HG02623 (cell line): Measurements from ENCODE around the gene ZIC5.

ENCODE experiments used
- ATAC-seq: cut with Tn5 transposase; IDR thresholded peaks from one replicate; pipeline ENCODE4 v1.9.1; 2021; ENCODE audit warnings: moderate library complexity; ENCODE audit not compliant: unreplicated experiment

Gene ZIC5

GRCh38 chr13:99941086-99941485, 30.5 kb downstream of the ZIC5 start:
- ATAC-seq, result no peak

DNA sequence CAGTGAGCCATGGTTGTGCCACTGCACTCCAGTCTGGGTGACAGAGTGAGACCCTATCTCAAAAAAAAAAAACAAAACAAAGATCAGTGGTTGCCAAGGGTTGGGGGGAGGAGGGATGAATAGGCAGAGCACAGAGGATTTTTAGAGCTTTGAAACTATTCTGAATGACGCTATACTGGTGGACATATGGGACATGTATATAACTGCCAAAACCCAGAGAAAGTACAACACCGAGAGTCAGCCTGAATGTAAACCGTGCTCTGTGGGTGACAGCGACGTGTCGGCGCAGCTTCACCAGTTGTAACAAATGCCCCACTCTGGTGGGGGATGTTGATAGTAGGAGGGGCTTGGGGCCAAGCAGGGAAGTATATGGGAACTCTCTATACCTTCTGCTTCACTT, 32.9 kb downstream of the ZIC5 start:
- ATAC-seq, result no peak

DNA sequence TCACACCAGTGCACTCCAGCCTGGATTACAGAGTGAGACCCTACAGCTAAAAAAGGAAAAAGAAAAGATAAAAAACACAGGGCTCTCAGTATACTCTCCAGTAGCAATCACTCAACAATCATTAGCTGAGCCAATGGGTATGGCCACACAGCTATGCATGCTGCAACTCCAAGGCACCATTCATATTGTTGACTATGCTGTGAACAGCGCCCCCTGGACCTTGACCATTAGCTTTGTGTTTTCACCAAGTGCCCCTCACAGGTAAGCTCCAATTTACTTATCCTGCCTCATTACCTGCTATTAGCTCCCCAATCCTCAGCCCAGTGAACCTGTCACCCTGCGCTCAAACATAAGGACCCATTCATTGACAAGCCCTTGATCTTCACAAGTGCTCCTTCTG, 35.8 kb downstream of the ZIC5 start:
- no peak for ATAC-seq

DNA sequence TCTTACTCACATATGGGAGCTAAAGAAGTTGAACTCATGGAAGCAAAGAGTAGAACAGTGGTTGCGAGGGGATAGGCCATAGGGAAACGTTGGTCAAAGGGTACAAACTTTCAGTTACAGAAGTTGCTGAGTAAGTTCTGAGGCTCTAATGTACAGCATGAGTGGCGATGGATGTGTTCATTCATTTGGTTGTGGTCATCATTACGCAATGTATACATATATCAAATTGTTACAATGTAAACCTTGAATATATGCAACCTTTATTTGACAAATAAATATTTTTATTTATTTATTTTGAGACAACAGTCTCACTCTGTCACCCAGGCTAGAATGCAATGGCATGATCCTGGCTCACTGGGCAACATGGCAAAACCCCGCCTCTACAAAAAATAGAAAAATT, 38.7 kb downstream of the ZIC5 start:
- no peak for ATAC-seq

- no peak for ATAC-seq
These were observed 40.6 kb downstream of the ZIC5 start for GRCh38 chr13:99930925-99931324.

- ATAC-seq, result no peak
These were observed 41.7 kb downstream of the ZIC5 start for GRCh38 chr13:99929866-99930265.

GRCh38 chr13:99926014-99926731, 45.4 kb downstream of the ZIC5 start:
- ATAC-seq, result no peak

DNA sequence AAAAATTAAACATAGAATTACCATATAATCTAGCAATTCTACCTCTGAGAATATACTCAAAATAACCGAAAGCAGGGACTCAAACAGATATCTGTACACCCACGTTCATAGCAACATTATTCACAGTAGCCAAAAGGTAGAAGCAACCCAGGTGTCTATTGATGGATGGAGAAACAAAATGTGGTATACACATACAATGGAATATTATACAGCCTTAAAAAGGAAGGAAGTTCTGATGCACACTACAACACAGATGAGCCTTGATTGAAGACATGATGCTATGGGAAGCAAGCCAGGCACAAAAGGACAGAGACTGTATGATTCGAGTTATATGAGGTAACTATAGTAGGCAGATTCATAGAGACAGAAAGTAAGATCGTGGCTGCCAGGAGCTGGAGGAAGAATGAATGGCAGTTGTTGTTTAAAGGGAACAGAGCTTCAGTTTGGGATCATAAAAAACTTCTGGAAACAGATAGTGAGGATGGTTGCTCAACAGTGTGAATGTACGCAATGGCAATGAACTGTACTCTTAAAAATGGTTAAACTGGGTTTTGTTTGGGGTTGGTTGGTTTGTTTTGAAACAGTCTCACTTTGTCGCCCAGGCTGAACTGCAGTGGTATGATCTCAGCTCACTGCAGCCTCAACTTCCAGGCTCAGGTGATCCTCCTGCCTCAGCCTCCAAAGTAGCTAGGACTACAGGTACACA, 47.5 kb downstream of the ZIC5 start:
- no peak for ATAC-seq

- ATAC-seq, result no peak
These were observed 48.7 kb downstream of the ZIC5 start for GRCh38 chr13:99922631-99923404.

DNA sequence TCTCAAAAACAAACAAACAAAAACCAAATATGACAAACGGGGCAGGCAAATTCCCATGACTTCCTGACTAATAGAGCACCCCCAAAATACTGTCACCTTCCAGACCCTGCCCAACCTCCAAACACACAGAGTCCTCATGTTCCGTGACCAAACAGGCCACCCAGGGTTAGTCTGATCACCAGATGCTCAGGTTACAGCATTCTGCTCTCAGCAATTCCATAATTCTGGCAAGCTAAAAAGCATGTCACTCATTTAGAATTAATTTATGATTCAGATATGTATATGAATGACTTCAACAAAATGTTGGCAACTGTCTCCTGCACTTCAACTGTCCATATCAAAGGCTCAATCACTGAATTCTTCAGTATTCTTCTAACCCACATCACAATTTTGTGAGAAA, 52.4 kb downstream of the ZIC5 start:
- no peak for ATAC-seq

DNA sequence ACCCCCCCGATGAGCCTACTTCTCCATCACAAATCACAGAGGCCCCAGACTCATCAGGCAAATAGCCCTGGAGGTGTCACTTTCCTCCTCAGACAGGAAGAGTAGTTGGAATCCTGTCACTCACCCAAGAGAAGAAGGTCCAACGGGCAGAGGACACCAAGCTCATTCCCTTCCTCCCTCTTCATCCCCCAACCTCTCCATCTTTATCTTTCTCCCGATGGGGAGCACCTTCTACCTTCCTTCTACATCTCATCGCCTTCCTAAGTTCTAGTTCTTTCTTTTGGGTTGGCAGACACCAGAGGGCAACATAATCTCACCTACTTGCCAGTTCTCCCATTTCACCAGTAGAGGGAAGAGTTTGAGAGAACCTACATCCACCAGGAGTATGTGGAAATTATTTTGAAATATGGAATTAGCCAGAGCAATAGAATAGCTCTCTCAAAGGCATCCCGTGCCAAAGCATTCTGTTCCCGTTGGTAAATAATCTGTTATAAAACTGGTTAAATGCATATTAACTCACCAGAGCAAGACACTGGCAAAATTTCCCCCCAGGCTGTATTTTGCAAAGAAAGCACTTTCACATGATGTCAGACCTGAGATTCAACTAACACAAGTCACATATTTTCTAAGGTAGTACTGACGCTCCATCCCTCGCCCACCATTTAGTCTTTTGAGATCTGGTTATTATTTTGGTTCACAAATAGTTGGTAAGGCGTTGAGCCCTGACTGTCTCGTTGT, 55.0 kb downstream of the ZIC5 start:
- peak; percentile 92 for ATAC-seq

DNA sequence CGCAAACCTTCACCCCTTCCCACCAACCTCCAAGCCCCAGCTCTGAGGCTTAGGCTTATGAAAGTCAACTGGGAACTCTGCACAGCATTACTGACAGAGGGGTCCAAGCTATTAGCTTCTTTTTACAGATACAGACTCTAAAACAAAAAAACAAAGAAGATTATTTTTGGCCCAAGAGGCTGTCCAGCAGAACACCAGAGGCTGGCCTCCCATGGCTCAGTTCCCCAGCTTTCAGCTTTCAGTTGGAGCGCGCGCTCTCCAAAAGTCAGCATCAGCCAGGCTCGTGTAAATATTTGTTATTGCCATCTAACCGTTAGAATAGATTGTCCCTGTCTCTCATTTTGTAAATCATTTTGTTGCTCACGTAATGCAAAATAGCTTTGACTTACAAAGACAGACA, 58.4 kb downstream of the ZIC5 start:
- no peak for ATAC-seq
